OCI-LY7 (cell line): ENCODE results near the gene RRAGD. TPM values are rescaled to one million over a fixed set of nuclear protein-coding genes. Genes with fewer than 3 reads are reported as not detected.

Experiments used
- BruUV-seq: library from RNA; stranded (reverse); fragments of 400-500 nt; replicated peaks from 2 replicates; lab custom pipeline; 2021; lab: Mats Ljungman, UMichigan
- CTCF ChIA-PET: fragments of 300-600 bp; sonication (Branson Sonifier 250); formaldehyde crosslinking; loops from one replicate; lab custom pipeline; 2022; ENCODE audit warnings: antibody characterized with exemption; ENCODE audit not compliant: unreplicated experiment; lab: Charles Lee
- POLR2A ChIA-PET: fragments of 300-600 bp; sonication (Branson Sonifier 250); formaldehyde crosslinking; loops from one replicate; lab custom pipeline; 2022; ENCODE audit warnings: antibody characterized with exemption; lab: Charles Lee
- DNase-seq: peaks from one replicate; pipeline ENCODE4 v3.0.0-alpha.2; 2015; ENCODE audit warnings: low spot score
- H2AFZ ChIP-seq: fragments of 200-600 bp; sonication (generic), shearing (Covaris generic); 2 replicates; pipeline ENCODE4 v1.6.1; 2014; ENCODE audit warnings: mild to moderate bottlenecking, antibody characterized with exemption, low read length, moderate library complexity
- H3K27ac ChIP-seq: fragments of 200-600 bp; sonication (generic); 2 replicates; pipeline ENCODE4 v1.5.1; 2014; ENCODE audit warnings: mixed run types, low read depth, mild to moderate bottlenecking, moderate library complexity, low read length, inconsistent platforms; ENCODE audit not compliant: poor library complexity, severe bottlenecking
- H3K36me3 ChIP-seq: fragments of 200-600 bp; sonication (generic); 2 replicates; pipeline ENCODE4 v1.6.1; 2014; ENCODE audit warnings: mild to moderate bottlenecking, antibody characterized with exemption, low read length, moderate library complexity, mixed read lengths; ENCODE audit not compliant: insufficient read depth
- H3K4me1 ChIP-seq: fragments of 200-600 bp; sonication (generic); 2 replicates; pipeline ENCODE4 v1.5.1; 2014; ENCODE audit warnings: mild to moderate bottlenecking, low read length; ENCODE audit not compliant: insufficient read depth, poor library complexity, severe bottlenecking
- H3K4me2 ChIP-seq: fragments of 200-600 bp; sonication (generic); 2 replicates; pipeline ENCODE4 v1.6.1; 2014; ENCODE audit warnings: mild to moderate bottlenecking, low read length
- H3K4me3 ChIP-seq: fragments of 200-600 bp; sonication (generic); 2 replicates; pipeline ENCODE4 v1.5.1; 2014; ENCODE audit warnings: mild to moderate bottlenecking, low read depth, low read length; ENCODE audit not compliant: poor library complexity, severe bottlenecking
- H3K79me2 ChIP-seq: fragments of 200-600 bp; sonication (generic); 2 replicates; pipeline ENCODE4 v1.6.1; 2016; ENCODE audit warnings: low read depth, mild to moderate bottlenecking, low read length, moderate library complexity, mixed read lengths; ENCODE audit not compliant: insufficient read depth
- H3K9me2 ChIP-seq: fragments of 200-600 bp; sonication (generic); 2 replicates; pipeline ENCODE4 v1.6.1; 2016; ENCODE audit warnings: mild to moderate bottlenecking, low read length, mixed read lengths; ENCODE audit not compliant: insufficient read depth
- H3K9me3 ChIP-seq: fragments of 200-600 bp; sonication (generic); 2 replicates; pipeline ENCODE4 v1.6.1; 2014; ENCODE audit warnings: mild to moderate bottlenecking, mixed run types, low read length, mixed read lengths
- H4K20me1 ChIP-seq: fragments of 200-600 bp; sonication (generic); 2 replicates; pipeline ENCODE4 v1.6.1; 2014; ENCODE audit warnings: mild to moderate bottlenecking, antibody characterized with exemption, low read length, moderate library complexity, mixed read lengths; ENCODE audit not compliant: insufficient read depth
- CTCF ChIP-seq: fragments of 200-600 bp; sonication (generic); conservative IDR thresholded peaks from 2 replicates; pipeline ENCODE4 v1.5.1; 2014; ENCODE audit warnings: mild to moderate bottlenecking, antibody characterized with exemption, low read length, moderate library complexity, mixed read lengths
- EZH2phosphoT487 ChIP-seq: fragments of 200-600 bp; sonication (generic); IDR thresholded peaks from 2 replicates; pipeline ENCODE4 v1.6.1; 2018; ENCODE audit warnings: low read depth, borderline replicate concordance, mild to moderate bottlenecking, mixed run types, antibody characterized with exemption, low read length, moderate library complexity, mixed read lengths
- intact Hi-C: fragments of 100-400 bp; cut with micrococcal nuclease; formaldehyde crosslinking; loops from one replicate; pipeline ENCODE4 v1.10.0; 2022; ENCODE audit not compliant: unreplicated experiment
- total RNA-seq, 2 experiments: library from RNA; depleted of rRNA in 1 of 2; stranded (reverse); fragments of >200 nt in 1 of 2; shearing (Covaris generic) in 1 of 2; gene quantifications; 2 replicates each; pipeline ENCODE4 v1.2.3, GENCODE V29; 2014 to 2022

RRAGD gene
- total RNA-seq, 2 experiments from 2014 or later, result 6.2 to 17.6 TPM

- H3K4me3 ChIP-seq, result peak overlapping the region; percentile 56
- no peaks in the 10 kb centered on the region for H4K20me1 ChIP-seq
- TF ChIP-seq EZH2phosphoT487 (no peak), CTCF (no peak)
- BruUV-seq, result no TSS peak
- H3K4me2 ChIP-seq, result peak overlapping the region; percentile 75
- intact Hi-C loops, result loop anchor here (1.0 to 10.0 kb wide), 6 partner anchors 210 to 1439 kb away; partner anchors contain the start of genes CNR1, PM20D2 and PNRC1
- H3K9me3 ChIP-seq, result no peaks in the 10 kb centered on the region; the same call in 1 of the 2 replicates
- POLR2A ChIA-PET, result interaction anchor here (0.7 to 11.5 kb wide), 12 partner anchors 7 to 1601 kb away, joined by 3 to 242 read pairs (median 6); partner anchors contain the start of genes PM20D2 and PNRC1
- H3K36me3 ChIP-seq, result 0 out of 2 replicates have a peak, but pooled peaks cover 1% of the 10 kb centered on the region
- H3K27ac ChIP-seq, result peak overlapping the region; percentile 99
- H3K4me1 ChIP-seq, result peaks cover 81% of the 10 kb centered on the region
- no peak overlapping the region for H2AFZ ChIP-seq
- CTCF ChIA-PET, result interaction anchor here (0.6 to 1.4 kb wide), 3 partner anchors 10 to 277 kb away, joined by 3 read pairs; partner anchors contain the start of gene PNRC1
- H3K79me2 ChIP-seq, result peaks cover 44% of the 10 kb centered on the region
- no peaks in the 10 kb centered on the region for H3K9me2 ChIP-seq
- peak; percentile 95 for DNase-seq
Observed at GRCh38 chr6:89357390-89357789, 54.7 kb downstream of the RRAGD start.

- peak; percentile 84 for DNase-seq
- Histone ChIP-seq H3K36me3 (peaks cover 5% of the 10 kb centered on the region), H3K4me1 (peaks cover 81% of the 10 kb centered on the region), H3K4me2 (peak overlapping the region; percentile 75), H4K20me1 (no peaks in the 10 kb centered on the region), H3K9me2 (no peaks in the 10 kb centered on the region), H3K79me2 (peaks cover 51% of the 10 kb centered on the region), H3K4me3 (peak overlapping the region; percentile 52), H3K27ac (peak overlapping the region; percentile 99), H3K9me3 (no peaks in the 10 kb centered on the region), H2AFZ (no peak overlapping the region)
- TF ChIP-seq EZH2phosphoT487, result no peak
- BruUV-seq, result TSS peak; percentile 16
- ChIA-PET POLR2A (interaction anchor here (0.6 to 11.5 kb wide), 24 partner anchors 7 to 1508 kb away, joined by 3 to 242 read pairs (median 5); partner anchors contain the start of genes PM20D2 and PNRC1), CTCF (interaction anchor here (1.1 to 1.4 kb wide), 2 partner anchors 10 to 11 kb away, joined by 3 read pairs; no protein-coding TSS in a partner anchor)
- intact Hi-C loops, result loop anchor here (1.0 to 10.0 kb wide), 6 partner anchors 209 to 1438 kb away; partner anchors contain the start of genes CNR1, PM20D2 and PNRC1
Observed at GRCh38 chr6:89356642-89357170, 55.4 kb downstream of the RRAGD start.

- no peaks in the 10 kb centered on the region for H3K9me3 ChIP-seq
- ChIA-PET POLR2A (interaction anchor here (0.7 to 11.5 kb wide), 18 partner anchors 7 to 1507 kb away, joined by 3 to 242 read pairs (median 6); partner anchors contain the start of gene PNRC1), CTCF (no interaction called here)
- H3K79me2 ChIP-seq, result peaks cover 61% of the 10 kb centered on the region
- peak overlapping the region; percentile 17; the same call in 1 of the 2 replicates for H2AFZ ChIP-seq
- BruUV-seq, result no TSS peak
- peak overlapping the region; percentile 99 for H3K27ac ChIP-seq
- no peaks in the 10 kb centered on the region for H3K9me2 ChIP-seq
- peak overlapping the region; percentile 52 for H3K4me3 ChIP-seq
- peak overlapping the region; percentile 75 for H3K4me2 ChIP-seq
- intact Hi-C loops, result loop anchor here (2.0 to 10.0 kb wide), 5 partner anchors 208 to 1437 kb away; partner anchors contain the start of genes CNR1, PM20D2 and PNRC1
- peaks cover 11% of the 10 kb centered on the region for H3K36me3 ChIP-seq
- H3K4me1 ChIP-seq, result peaks cover 72% of the 10 kb centered on the region
- H4K20me1 ChIP-seq, result no peaks in the 10 kb centered on the region
- TF ChIP-seq EZH2phosphoT487 (no peak), CTCF (no peak)
- no peak for DNase-seq
Observed at GRCh38 chr6:89355511-89356194, 56.4 kb downstream of the RRAGD start.
